NCI-H2227 treated with DMSO at 0.1 percent for 48 hours (cell line): ENCODE results near the gene ASF1B.
"Not testable (repeated sequence)": the region's sequence is repeated elsewhere in the genome, so short reads cannot be mapped to it uniquely, and the experiment has no call there.

Experiments
- DNase-seq: peaks from one replicate; lab custom pipeline; 2025; lab: John Stamatoyannopoulos, UW

Gene ASF1B

DNA sequence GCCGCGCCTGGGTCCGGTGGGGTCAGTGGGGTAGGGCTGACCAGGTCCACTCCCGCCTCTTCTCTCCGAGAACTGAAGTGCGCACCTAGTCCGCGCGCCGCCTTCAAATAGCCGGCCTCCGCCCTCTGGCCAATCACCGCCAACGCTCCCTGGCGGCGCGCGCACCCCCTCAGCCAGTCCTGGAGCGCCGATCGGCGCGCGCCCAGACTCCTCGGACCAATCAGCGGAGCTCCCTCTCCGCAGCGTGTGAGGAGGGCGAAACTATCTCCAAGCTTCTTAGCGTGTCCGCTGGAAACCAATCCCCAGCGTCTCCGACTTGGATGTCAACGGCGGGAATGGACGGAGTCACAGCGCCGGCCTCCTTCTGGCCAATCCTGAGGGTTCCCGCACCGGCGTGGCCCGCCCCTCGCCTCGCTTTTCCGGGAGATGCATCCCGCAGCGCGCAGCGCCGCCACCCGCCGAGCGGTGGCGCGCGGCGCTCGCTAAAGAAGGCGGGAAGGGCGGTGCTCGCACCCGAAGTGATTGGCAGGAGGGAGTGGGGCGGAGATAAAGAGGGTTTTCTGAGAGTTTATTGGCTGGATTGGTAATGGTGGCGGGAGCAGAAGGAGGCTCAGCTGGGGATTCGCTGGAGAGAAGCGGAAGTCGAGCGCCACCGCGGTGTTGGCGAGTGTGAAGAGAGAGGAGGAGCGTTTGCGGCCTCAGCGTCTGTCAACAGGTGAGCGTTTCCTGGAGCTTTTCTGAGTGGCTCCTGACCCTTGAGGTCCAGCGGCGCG, at the start of gene ASF1B:
Gene ASF1B, minus strand, starts transcription at position 81 of the 773 bp plus-strand sequence. CDS start 133 bp downstream, outside the sequence.
- DNase-seq, result peak; percentile 99

DNA sequence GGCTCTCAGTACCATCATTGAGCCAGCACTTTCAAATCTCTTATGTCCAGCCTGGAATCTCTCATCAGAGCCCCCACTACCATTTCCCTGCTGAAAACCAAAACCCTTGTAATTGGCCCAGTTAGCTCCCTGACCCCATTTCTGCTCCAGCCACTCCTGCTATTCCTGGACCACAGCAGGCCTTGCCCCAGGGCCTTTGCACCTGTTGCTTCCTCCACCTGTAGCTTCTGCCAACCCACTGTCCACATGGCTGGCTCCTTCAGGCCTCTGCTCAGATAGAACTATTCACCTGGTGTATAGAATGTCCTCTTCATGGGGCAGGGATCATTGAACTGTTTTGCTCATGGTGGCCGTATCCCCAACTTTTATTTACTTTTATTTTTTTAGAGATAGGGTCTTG, 49.3 kb upstream of the ASF1B start:
- DNase-seq, result not testable (repeated sequence)

DNA sequence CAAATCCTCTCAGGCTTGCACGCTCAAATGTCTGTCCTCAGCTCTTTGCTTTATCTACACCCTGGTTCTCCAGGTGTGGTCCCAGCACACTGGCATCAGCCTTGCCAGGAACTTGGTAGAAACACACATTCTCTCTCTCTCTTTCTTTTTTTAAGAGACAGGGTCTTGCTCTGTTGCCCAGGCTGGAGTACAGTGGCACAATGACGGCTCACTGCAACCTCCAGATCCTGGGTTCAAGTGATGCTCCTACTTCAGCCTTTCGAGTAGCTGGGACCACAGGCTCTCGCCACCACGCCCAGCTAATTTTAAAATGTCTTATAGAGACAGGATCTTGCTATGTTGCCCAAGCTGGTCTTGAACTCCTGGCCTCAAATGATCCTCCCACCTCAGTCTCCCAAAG, 48.8 kb upstream of the ASF1B start:
- DNase-seq, result no peak

DNA sequence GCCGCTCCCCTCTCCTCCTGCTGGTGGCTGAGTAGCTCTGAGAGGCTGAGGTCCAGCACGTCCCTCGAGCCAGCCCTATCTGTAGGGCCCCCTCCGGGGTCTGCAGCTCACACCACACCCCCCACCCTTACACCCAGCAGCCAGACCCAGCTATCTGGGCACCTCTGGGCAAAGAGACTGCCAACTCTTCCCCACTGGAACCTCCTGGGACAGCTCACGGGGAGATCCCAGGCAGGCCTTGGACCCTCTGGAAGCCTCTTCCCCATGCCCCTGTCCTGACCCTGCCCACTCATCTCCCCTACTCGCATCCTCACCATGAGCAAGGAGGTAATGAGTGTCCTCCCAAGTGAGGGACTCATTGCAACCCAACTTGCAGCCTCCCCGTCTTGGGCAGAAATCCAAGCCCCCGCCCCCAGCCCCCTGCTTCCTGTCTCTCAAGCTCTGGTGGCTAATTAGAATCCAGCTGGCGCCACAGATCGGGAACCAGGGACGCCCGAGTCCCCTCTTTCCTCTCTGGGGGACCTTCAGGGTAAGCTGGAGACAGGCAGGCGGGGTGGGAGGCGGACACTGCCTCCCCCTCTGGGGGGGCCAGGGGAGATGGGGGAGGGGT, 47.5 kb upstream of the ASF1B start:
- DNase-seq, result no peak

DNA sequence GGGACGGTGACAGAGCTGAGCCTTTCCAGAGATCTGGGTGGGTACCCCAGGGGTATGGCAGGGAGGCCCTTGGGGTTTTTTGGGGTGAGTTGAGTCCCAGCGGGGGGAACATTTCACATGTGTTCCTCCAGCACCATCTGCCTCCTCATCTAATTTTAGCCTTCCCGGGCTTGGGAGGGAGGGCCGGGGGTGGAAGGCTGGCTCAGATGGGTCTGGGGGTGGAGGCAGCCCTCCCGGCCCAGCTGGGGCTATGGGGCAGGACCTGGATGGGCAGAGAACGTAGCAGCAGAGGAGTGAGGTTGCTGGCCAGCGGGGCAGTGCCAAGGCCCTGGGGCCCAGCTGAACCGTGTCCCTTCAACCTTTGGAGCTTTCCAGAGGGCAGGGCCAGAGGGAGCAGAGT, 46.1 kb upstream of the ASF1B start:
- no peak for DNase-seq

DNA sequence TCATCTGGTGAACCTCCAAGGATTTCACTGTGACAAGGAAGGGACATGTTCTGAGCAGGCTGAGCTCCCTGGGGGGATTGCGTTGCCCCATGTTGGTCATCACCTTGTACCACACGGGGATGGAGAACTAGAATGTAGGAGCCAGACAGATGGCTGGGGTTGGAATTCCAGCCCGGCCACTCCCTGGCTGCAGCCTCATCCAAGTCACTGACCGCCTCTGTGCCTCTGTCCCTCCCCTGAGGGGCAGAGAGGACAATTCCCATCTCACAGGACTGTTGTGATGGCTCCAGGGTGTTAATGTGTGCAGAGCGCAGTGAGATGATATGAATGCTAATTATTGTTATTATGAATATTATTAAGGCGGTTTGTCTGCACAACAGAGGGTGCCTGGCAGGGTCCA, 45.5 kb upstream of the ASF1B start:
- no peak for DNase-seq

DNA sequence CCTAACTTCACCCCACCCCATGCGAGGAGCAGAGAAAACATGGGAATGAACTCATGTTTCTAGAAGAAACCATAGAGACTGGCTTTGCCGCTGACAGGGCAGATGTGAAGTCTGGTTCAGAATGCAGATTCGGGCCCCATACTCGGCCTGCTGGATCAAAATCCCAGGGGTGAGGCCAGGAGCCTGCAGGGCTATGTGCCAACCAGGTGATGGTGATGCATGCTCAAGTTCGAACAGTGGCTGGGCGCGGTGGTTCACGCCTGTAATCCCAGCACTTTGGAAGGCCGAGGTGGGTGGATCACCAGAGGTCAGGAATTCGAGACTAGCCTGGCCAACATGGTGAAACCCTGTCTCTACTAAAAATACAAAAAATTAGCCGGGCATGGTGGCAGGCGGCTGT, 44.8 kb upstream of the ASF1B start:
- DNase-seq, result not testable (repeated sequence)

DNA sequence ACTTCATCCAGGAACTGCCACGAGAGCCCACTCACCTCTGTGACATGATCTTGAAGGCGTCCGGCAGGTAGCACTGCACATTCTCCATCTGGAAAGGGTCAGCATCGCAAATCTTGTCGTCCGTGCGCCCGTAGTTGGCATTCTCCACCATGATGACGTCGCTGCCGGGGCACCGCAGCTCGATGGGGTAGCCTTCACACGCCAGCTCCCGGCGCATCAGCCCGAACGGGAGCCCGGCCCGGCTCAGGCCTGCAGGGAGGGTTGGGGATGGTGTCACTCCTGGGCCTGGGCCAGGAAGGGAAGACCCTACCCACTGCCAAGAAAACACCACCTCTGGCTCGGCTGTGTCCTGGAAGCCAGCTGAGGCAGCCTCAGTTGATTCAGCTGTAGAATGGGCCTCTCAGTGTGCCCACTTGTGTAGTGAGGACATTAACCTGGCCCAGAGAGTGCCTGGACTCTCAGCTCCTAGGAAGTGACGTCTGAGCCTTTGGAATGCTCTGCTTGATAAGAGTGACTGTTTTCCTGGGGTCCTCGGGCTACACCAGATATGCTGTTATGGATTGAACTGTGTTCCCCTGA, 41.2 kb upstream of the ASF1B start:
- DNase-seq, result no peak

DNA sequence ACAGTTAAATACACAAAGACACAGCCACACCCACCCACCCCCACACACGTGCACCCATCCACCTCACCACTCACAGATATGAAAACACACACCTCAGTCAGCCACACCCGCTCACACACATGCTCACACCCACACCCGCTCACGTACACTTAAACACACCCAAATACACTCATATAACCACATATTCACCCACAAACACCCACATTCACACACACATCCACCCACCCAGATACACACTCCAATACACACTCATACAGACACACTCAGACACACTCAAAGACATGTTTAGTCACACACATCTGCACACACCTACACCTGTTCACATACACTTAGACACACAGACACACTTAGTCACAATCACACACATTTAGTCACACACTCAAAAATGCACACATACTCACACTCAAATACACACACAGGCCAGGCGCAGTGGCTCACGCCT, 39.0 kb upstream of the ASF1B start:
- DNase-seq, result no peak

DNA sequence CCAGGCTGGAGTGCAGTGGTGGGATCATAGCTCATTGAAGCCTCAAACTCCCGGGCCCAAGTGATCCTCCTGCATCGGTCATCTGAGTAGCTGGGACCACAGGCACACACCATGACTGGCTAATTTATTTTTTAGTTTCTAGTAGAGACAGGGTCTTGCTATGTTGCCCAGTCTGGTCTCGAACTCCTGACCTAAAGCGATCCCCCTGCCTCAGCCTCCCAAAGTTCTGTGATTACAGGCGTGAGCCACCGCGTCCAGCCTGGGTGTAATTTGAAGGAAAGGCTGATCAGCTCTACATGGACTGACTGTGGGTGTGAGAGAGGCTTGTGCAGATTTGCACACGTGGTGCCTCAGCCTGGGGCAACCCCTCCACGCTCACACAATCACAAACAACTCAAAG, 38.5 kb upstream of the ASF1B start:
- DNase-seq, result no peak

DNA sequence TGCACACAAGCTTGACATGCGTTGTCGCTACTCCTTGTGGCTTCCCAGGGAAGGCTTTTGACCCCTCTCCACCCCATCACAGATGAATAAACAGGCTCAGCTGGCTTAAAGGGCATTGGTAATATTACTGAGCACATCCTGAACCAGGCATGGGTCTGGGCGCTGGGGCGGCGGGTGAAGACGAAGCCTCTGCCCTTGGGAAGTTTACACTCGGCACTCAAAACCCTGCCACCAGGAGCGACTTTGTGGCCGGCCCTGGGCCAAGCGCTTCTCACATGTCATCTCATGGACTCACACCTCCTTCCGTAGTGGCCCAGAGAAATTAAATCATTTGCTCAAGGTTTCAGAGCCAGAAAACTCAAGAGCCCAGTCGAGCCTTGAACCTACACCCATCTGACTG, 32.6 kb upstream of the ASF1B start:
- no peak for DNase-seq

DNA sequence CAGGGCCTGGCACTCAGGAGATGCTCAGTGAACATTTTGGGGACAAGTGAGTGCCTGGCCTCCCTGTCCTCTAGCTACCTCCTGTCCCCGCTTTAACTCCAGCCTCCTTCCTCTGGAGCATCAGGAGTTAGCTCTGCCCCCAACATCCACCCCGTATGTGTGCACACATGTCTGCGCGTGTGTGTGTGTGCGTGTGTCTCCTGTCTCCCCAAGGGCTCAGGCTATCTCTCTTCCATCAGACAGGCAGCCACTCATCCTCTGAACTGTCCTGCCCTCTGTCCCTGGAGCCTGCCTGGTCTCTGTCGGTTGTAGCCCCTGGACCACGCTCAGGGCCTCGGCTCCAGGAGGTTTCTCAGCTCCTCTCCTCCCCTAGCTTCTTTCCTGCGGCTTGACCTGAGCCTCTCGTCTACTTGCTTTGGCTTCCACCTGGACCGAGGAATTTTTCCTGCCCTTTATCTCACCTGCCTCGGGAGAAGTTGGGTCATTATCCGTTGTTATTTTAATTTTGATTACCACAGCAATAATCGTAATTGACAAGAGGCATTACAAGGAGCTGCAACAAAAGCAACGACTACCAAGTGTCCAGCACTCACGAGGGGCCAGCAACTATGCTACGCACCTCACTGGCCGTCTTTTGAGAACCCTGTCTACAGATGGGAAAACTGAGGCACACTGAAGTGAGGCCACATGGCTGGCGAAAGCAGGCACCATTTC, 32.0 kb upstream of the ASF1B start:
- no peak for DNase-seq

DNA sequence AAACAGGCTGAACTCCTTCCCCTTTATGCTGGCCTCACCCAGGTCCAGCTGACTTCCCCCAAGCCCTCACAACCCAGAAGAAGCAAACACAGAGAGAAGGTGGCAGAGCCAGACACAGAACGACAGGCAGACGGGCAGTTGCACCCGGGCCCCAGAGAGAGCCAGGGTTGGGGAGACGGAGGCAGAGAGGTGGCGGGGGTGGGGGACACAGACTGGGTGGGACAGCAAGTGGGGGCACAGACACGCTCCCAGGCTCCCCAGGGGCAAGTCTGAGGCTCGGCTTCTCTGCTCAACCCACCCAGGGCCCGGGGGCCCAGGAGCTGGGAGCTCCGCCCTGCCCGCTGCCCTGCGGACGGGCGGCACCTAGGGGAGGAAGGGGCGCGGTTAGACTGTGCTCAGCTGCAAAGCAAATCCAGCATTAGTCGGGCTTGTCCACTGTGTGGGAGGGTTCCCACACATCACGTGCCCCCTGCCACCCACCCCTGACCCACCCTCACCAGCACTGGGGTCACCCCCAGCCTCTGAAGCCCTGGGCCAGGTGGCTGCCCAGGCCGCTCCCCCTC, 31.3 kb upstream of the ASF1B start:
- DNase-seq, result no peak

DNA sequence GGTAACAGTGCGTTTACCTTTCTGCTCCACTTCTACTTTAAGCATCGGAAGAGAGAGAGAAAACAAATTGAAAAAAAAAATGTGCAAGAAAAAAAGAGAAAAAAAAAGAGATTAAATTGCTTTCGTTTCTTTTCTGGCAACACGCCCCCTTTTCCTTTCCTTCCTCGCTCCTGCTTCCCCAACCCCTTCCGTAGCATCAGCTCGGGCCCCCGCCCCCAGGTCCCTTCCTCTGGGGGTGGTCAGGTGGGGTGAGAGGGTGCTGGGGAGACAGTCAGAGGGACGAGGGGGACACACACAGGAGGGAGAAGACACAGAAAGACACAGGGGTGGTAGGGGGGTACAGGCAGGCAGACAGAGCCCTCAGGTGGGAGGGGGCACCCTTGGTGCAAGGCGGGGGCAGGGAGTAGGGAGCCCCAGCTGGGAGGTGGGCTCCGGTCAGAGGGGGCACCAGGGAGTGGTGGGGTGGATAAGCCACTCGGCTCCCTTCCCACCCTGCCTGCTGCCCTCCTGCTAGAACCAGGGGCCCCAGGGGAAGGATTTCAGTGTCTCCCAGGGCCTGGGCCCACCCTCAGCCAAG, 30.7 kb upstream of the ASF1B start:
- no peak for DNase-seq

DNA sequence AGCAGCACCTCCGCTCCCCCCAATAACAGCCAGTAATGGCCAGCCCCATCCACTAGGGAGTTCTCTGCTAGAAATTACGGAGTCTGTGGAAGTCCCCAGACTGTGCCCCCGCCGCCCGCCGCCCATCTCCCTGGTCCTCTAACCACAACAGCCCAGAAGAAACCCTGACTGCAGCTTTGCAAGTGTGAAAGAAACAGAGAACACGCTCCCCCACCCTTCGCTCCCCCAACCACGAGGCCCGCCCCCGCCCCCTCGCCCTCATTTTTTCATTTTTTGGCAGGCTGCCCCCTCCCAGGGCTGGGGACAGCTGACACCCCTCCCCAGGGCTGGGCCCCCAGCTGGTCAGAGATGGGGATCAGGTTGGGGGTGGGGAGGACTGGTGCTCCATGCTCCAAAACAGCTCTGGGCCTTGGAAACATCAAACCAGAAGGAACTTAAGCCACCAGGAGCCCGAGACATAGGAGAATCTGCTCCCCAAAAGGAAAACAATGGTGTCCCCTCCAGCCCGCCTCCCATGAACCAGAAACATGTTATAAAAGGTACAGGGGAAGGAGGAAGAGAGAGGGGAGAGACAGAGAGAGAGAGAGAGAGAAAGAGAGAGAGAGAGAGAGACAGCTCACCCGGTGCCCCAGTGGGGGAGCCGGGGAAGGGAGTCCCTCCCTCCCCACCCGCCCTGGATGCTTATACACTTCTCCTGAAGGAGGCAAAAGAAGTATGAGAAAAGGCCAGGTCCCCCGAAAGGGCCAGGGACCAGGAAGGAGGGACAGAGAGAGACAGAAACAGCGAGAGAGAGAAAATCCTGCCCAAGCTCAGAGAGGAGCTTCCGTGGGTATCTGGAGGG, 29.8 kb upstream of the ASF1B start:
- DNase-seq, result no peak

DNA sequence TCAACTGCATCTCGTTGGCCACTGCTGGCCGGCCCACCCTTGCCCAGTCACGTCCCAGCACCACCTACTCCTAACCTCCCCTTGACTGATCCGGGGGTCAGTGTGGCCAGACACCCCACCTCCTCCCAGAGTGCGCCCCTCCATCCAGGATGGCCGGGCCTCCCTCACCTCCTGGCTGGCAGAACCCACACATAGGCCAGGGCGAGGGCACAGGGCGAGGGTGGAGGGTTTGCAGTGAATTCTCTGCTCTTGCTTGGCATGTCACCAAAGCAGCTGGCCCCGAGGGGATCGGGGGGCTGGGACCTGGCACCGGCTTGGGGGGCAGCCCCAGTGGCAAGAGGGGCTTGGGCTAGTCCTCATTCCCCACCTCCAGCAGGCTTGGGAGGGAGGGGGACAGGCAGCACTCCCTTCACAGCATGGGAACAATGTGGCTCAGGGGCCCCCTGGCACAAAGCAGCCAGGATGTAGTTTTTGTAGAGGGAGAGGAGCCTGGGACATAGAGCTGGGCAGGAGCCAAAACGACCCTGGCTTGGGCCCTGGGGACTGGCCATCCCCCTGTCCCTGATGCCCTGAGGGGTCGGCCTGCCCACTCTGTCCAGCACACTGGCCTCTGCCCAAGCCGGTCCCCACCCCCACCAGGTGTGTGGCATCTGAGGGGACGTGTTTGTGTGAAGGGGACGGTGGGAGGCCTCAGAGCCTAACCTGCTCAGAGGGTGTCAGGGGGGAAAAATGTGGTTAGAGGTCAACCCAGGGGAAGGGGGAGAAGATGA, 28.5 kb upstream of the ASF1B start:
- DNase-seq, result no peak

DNA sequence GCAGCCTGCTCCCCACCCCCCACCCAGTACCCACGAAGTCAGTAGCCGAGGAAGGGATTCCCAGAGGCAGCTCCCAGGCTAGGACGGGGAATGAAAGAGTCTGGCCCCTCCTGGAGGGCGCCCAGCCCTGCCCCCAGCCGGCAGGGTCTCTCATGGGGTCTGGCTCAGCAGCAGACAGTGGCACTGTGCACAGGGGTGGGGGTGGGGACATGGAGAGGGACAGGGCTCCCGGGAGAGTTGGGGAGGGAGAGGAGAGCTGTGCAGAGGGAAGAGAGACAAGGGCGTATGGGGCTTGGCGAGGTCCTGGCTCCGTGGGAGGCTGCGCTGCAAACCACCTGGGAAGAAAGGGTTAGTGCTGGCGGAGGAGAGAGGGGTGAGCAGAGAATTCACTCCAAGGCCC, 27.7 kb upstream of the ASF1B start:
- no peak for DNase-seq

DNA sequence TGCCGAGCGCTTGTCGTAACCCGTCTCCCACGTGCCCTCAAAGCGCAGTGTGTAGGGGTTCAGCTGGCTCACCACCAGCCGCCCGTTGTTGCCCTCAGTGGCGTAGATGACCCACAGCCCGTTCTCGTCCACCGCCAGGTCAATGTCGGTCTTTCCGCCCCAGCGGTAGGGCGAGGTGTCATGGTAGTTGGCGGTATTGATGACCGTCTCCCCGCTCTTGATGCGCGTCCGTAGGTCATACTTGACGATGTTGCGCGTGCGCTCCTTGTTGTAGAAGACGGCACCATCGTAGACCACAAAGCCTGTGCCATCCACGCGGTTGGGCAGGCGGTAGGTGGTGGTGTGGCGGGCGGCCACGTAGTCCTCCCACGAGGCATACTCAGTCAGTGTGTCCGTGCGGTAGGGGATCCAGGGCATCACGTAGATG, 26.5 kb upstream of the ASF1B start:
- no peak for DNase-seq

DNA sequence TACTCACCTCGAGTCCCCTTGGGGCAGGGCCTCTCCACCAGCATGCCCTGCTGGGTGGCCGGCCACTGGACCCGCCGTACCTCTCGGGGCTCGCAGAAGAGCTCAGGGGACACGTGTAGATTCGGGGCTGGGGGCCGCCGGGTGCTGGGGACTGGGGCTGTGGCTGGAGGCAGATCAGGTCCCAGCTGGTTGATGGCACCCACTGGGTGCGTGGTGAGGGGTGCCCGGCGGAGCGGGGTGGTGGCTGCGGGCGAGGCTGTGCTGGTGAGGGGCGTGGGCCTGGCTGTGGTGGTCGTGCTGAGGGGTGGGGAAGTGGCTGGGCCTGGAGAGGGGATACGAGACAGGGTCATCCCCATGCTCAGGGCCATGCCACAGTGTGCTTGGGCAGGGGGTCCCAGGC, 24.9 kb upstream of the ASF1B start:
- DNase-seq, result no peak

DNA sequence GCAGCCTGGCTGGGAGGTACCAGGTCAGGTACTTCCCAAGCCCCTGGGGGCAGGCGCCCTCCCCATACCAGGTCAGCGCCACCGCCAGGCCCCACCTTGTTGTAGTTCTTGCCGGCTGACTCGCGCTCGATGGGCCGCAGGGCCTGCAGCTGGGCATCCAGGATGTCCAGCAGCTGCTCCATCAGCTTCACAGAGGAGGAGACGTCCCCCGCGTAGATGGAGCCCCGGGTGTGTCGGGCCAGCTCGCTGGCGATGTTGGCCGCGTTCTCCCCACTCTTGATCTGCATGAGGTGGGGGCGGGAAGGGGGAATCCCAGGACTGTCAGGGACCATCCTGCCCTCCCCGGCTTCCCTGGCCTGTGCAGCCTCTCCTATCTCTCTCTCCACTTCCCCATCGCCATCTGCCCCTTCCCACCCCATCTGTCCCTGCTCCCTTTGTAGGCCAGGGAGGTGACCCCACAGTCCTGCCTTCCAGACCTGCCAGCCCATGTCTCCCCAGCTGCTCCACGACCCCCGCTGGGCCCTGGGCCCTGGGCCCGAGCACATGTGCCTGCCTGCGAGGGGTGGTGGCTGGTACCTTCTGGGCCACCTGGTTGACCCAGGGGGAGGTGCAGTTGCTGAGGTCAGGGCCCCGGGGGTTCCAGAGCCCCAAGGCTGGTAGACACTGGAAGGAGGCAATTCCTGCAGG, 23.8 kb upstream of the ASF1B start:
- DNase-seq, result no peak
